ENCODE measurements around the gene TRPC4.
"Not testable (repeated sequence)": the region's sequence is repeated elsewhere in the genome, so short reads cannot be mapped to it uniquely, and the experiment has no call there.

TRPC4 gene

DNA sequence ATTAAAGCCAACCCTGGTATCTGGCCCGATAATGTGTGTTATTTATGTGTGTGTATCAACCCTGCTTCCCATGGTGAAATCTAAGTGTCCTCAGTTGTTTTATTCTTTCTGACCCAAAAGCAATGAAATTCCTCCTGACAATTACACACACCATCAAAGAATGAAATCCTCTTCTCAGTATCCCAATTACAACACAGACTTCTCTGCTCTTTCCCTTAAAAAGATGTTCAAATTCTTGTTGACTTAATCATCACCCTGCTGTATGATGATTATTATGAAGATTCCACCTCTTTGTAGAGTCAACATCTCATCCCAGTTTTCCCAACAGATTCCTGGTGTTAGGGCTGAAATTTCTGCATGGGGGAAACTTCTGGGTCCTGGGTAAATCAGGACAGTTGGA is 8.9 kb upstream of the TRPC4 start:
- Mint-ChIP-seq H3K27me3 (ENCODE audit: low read depth) (no peaks in the 10 kb centered on the region), H3K4me1 (ENCODE audit: low read depth) (no peaks in the 10 kb centered on the region), H3K27ac (no peak overlapping the region), H3K4me3 (no peak overlapping the region), H3K36me3 (ENCODE audit: low read depth) (no peaks in the 10 kb centered on the region), H3K9me3 (no peaks in the 10 kb centered on the region)

GRCh38 chr13:37870895-37871550 is 1.5 kb upstream of the TRPC4 start:
- H3K27me3 Mint-ChIP-seq (ENCODE audit: low read depth): peaks cover 43% of the 10 kb centered on the region
- no peak overlapping the region for H3K4me3 Mint-ChIP-seq
- H3K9me3 Mint-ChIP-seq: no peaks in the 10 kb centered on the region
- H3K4me1 Mint-ChIP-seq (ENCODE audit: low read depth): peaks cover 5% of the 10 kb centered on the region
- no peaks in the 10 kb centered on the region for H3K36me3 Mint-ChIP-seq (ENCODE audit: low read depth)
- H3K27ac Mint-ChIP-seq: no peak overlapping the region

GRCh38 chr13:37870489-37870845 is 895 bp upstream of the TRPC4 start:
- Mint-ChIP-seq H3K27me3 (ENCODE audit: low read depth) (peaks cover 43% of the 10 kb centered on the region), H3K9me3 (no peaks in the 10 kb centered on the region), H3K4me1 (ENCODE audit: low read depth) (peaks cover 5% of the 10 kb centered on the region), H3K27ac (no peak overlapping the region), H3K36me3 (ENCODE audit: low read depth) (no peaks in the 10 kb centered on the region), H3K4me3 (no peak overlapping the region)

GRCh38 chr13:37869506-37869755 is 141 bp downstream of the TRPC4 start:
- H3K27ac Mint-ChIP-seq: no peak overlapping the region
- peaks cover 43% of the 10 kb centered on the region for H3K27me3 Mint-ChIP-seq (ENCODE audit: low read depth)
- no peaks in the 10 kb centered on the region for H3K36me3 Mint-ChIP-seq (ENCODE audit: low read depth)
- H3K4me1 Mint-ChIP-seq (ENCODE audit: low read depth): peaks cover 5% of the 10 kb centered on the region
- no peaks in the 10 kb centered on the region for H3K9me3 Mint-ChIP-seq
- H3K4me3 Mint-ChIP-seq: no peak overlapping the region

DNA sequence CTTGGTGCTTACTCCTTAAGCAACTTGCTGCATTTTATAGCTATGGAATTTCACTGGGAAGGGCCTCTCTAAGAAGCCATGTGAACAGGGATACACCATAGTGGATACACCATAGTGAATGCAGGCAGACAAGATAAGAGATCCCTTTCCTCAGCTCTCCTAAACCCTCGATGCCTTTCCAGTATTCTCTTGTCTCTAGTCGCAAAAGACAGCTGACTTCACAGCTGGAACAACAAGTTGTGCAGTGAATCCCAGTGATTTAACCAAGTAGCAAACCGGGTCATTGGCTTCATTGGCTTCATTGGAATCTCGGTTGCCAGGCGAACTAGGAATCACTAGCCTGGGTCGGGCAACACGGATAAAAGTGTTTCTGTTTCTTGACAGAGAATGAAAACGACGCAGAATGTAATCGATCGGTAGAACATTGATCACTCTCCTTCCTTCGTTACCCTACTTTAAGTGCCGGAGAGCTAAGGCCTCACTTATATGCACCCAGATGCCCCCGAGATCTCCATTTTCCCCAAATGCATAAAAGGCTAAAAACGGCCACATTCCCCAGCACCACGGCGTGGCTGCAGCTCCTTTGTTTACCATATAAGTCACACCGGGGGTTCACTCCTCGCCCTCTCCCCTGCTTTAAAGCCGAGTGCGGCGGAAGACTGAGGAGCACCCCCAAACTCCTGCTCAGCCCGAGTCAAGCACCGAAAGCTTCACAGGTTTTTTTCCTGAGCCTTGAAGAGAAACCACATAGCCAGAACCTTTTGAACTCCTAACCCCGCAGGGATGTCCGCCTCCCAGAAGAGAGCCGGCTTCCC is 674 bp downstream of the TRPC4 start:
- H3K27me3 Mint-ChIP-seq (ENCODE audit: low read depth): peaks cover 43% of the 10 kb centered on the region
- no peak overlapping the region for H3K27ac Mint-ChIP-seq
- no peaks in the 10 kb centered on the region for H3K36me3 Mint-ChIP-seq (ENCODE audit: low read depth)
- peaks cover 5% of the 10 kb centered on the region for H3K4me1 Mint-ChIP-seq (ENCODE audit: low read depth)
- no peak overlapping the region for H3K4me3 Mint-ChIP-seq
- H3K9me3 Mint-ChIP-seq: no peaks in the 10 kb centered on the region

DNA sequence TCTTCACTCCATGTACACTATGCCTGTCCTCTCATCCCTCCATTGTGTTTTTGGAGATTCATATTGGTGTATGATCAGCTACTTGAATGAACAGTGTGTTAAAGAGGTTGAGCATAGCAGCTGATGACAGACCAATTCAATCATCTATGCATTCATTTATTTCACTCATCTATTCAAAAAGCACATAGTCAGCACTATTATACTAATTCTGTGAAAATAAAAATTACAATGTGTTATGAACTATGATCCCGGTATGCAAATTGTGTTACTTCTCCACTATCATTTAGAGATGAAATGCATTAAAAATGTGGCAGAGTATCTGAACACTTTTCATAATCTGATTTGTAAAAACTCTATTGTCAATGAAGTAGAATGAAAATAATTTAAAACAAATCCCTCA is 5.9 kb downstream of the TRPC4 start:
- Mint-ChIP-seq H3K4me1 (ENCODE audit: low read depth) (no peaks in the 10 kb centered on the region), H3K4me3 (no peak overlapping the region), H3K27me3 (ENCODE audit: low read depth) (peaks cover 7% of the 10 kb centered on the region), H3K9me3 (no peaks in the 10 kb centered on the region), H3K36me3 (ENCODE audit: low read depth) (no peaks in the 10 kb centered on the region), H3K27ac (no peak overlapping the region)

DNA sequence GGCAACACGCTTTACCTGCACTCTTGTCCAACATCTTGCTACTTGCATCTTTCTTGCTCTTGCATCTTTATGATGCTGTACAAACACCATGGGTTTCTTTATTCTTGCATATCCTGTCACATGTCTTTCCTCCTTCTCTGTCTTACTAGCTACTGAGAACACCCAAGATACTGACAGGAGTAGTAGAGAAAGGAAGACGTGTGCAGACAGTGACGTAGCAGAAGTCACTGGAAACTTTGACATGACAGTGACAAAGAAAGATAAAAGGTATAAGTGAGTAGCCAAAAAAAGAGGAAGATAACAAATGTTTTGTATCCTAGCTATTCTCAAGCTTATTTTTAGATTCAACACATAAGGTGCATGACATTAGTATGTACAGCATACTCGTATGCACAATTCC is 34.2 kb downstream of the TRPC4 start:
- H3K4me1 Mint-ChIP-seq (ENCODE audit: low read depth): no peaks in the 10 kb centered on the region
- no peaks in the 10 kb centered on the region for H3K36me3 Mint-ChIP-seq (ENCODE audit: low read depth)
- H3K27ac Mint-ChIP-seq: no peak overlapping the region
- no peak overlapping the region for H3K4me3 Mint-ChIP-seq
- peaks cover 11% of the 10 kb centered on the region for H3K9me3 Mint-ChIP-seq
- no peaks in the 10 kb centered on the region for H3K27me3 Mint-ChIP-seq (ENCODE audit: low read depth)

DNA sequence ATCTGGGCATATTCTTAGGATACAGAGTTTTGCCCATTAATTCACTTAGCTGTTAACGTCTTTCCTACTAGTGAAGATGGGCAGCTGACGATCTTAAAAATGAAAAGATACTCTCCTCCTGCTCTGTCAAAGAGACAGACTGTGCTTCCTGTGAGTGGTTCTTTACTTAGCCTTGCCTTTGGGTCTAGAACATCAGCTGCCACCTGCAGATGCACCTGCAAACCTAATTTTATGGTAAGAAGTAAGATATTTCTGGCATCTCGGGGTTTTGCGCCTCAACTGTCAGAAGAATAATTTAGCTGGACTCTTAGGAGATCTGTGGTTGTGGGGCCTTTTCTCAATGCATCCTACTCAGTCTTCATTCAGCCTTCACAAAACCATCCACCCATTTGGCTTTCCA is 36.2 kb downstream of the TRPC4 start:
- Mint-ChIP-seq H3K27me3 (ENCODE audit: low read depth) (no peaks in the 10 kb centered on the region), H3K27ac (no peak overlapping the region), H3K36me3 (ENCODE audit: low read depth) (no peaks in the 10 kb centered on the region), H3K4me3 (no peak overlapping the region), H3K9me3 (peaks cover 19% of the 10 kb centered on the region), H3K4me1 (ENCODE audit: low read depth) (no peaks in the 10 kb centered on the region)

DNA sequence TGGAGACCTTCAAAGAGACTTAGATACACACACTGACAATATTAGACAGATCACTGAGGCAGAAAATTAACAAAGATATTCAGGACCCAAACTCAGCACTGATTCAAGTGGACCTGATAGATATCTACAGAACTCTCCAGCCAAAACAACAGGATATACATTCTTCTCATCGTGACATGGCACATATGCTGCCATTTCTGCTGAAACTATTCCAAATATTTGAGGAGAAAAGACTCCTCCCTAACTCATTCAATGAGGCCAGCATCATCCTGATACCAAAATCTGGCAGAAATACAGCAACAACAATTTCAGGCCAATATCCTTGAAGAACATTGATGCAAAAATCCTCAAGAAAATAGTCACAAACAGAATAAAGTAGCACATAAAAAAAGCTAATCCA is 53.3 kb downstream of the TRPC4 start:
- no peak overlapping the region for H3K27ac Mint-ChIP-seq
- no peaks in the 10 kb centered on the region for H3K27me3 Mint-ChIP-seq (ENCODE audit: low read depth)
- no peaks in the 10 kb centered on the region for H3K36me3 Mint-ChIP-seq (ENCODE audit: low read depth)
- H3K4me1 Mint-ChIP-seq (ENCODE audit: low read depth): no peaks in the 10 kb centered on the region
- H3K9me3 Mint-ChIP-seq: peaks cover 46% of the 10 kb centered on the region
- H3K4me3 Mint-ChIP-seq: no peak overlapping the region

- Mint-ChIP-seq H3K9me3 (peaks cover 20% of the 10 kb centered on the region), H3K4me1 (ENCODE audit: low read depth) (no peaks in the 10 kb centered on the region), H3K27ac (no peak overlapping the region), H3K4me3 (no peak overlapping the region), H3K36me3 (ENCODE audit: low read depth) (no peaks in the 10 kb centered on the region), H3K27me3 (ENCODE audit: low read depth) (no peaks in the 10 kb centered on the region)
Measured at GRCh38 chr13:37811441-37811840, 58.1 kb downstream of the TRPC4 start.

GRCh38 chr13:37806666-37807065 is 62.9 kb downstream of the TRPC4 start:
- H3K36me3 Mint-ChIP-seq (ENCODE audit: low read depth): no peaks in the 10 kb centered on the region
- H3K4me3 Mint-ChIP-seq: no peak overlapping the region
- peaks cover 6% of the 10 kb centered on the region for H3K9me3 Mint-ChIP-seq
- H3K4me1 Mint-ChIP-seq (ENCODE audit: low read depth): no peaks in the 10 kb centered on the region
- H3K27me3 Mint-ChIP-seq (ENCODE audit: low read depth): no peaks in the 10 kb centered on the region
- H3K27ac Mint-ChIP-seq: no peak overlapping the region

- no peaks in the 10 kb centered on the region for H3K9me3 Mint-ChIP-seq
- no peaks in the 10 kb centered on the region for H3K36me3 Mint-ChIP-seq (ENCODE audit: low read depth)
- no peaks in the 10 kb centered on the region for H3K27me3 Mint-ChIP-seq (ENCODE audit: low read depth)
- no peaks in the 10 kb centered on the region for H3K4me1 Mint-ChIP-seq (ENCODE audit: low read depth)
- no peak overlapping the region for H3K4me3 Mint-ChIP-seq
- no peak overlapping the region for H3K27ac Mint-ChIP-seq
Measured at GRCh38 chr13:37797631-37798030, 71.9 kb downstream of the TRPC4 start.

- not testable (repeated sequence) for H3K4me3 Mint-ChIP-seq; H3K27me3 Mint-ChIP-seq (ENCODE audit: low read depth); H3K36me3 Mint-ChIP-seq (ENCODE audit: low read depth); H3K27ac Mint-ChIP-seq; H3K9me3 Mint-ChIP-seq; H3K4me1 Mint-ChIP-seq (ENCODE audit: low read depth)
Measured at GRCh38 chr13:37796795-37797194, 72.8 kb downstream of the TRPC4 start.

- Mint-ChIP-seq H3K27me3 (ENCODE audit: low read depth) (no peaks in the 10 kb centered on the region), H3K4me1 (ENCODE audit: low read depth) (no peaks in the 10 kb centered on the region), H3K9me3 (no peaks in the 10 kb centered on the region), H3K27ac (no peak overlapping the region), H3K36me3 (ENCODE audit: low read depth) (no peaks in the 10 kb centered on the region), H3K4me3 (no peak overlapping the region)
Measured at GRCh38 chr13:37795326-37795725, 74.2 kb downstream of the TRPC4 start.

GRCh38 chr13:37791699-37792098 is 77.9 kb downstream of the TRPC4 start:
- Mint-ChIP-seq H3K9me3 (no peaks in the 10 kb centered on the region), H3K4me3 (no peak overlapping the region), H3K27me3 (ENCODE audit: low read depth) (no peaks in the 10 kb centered on the region), H3K36me3 (ENCODE audit: low read depth) (no peaks in the 10 kb centered on the region), H3K27ac (no peak overlapping the region), H3K4me1 (ENCODE audit: low read depth) (no peaks in the 10 kb centered on the region)

- no peak overlapping the region for H3K27ac Mint-ChIP-seq
- no peaks in the 10 kb centered on the region for H3K9me3 Mint-ChIP-seq
- no peak overlapping the region for H3K4me3 Mint-ChIP-seq
- no peaks in the 10 kb centered on the region for H3K36me3 Mint-ChIP-seq (ENCODE audit: low read depth)
- H3K4me1 Mint-ChIP-seq (ENCODE audit: low read depth): no peaks in the 10 kb centered on the region
- H3K27me3 Mint-ChIP-seq (ENCODE audit: low read depth): no peaks in the 10 kb centered on the region
Measured at GRCh38 chr13:37788346-37788745, 81.2 kb downstream of the TRPC4 start.
